Caco-2 (cell line): ENCODE data around the gene MYO19. TPM values are rescaled to one million over a fixed set of nuclear protein-coding genes. Genes with fewer than 3 reads are reported as not detected.
A peak's percentile ranks its signal among the peaks of the same experiment; 100 is the strongest.

ENCODE experiments used
- BruUV-seq: library from RNA; stranded (reverse); fragments of 400-500 nt; replicated peaks from 2 replicates; lab custom pipeline; 2021; lab: Mats Ljungman, UMichigan
- CTCF ChIA-PET: fragments of 300-600 bp; sonication (Branson Sonifier 250); formaldehyde crosslinking; loops from one replicate; lab custom pipeline; 2022; ENCODE audit warnings: antibody characterized with exemption; lab: Charles Lee
- POLR2A ChIA-PET: fragments of 300-600 bp; sonication (Branson Sonifier 250); formaldehyde crosslinking; loops from one replicate; lab custom pipeline; 2022; ENCODE audit warnings: antibody characterized with exemption; lab: Charles Lee
- DNase-seq, 2 experiments: peaks; one replicate each; pipeline versions ENCODE4 v3.0.0 to v3.0.0-alpha.2; 2020 to 2022
- H3K27me3 ChIP-seq: replicated peaks from 2 replicates; pipeline ENCODE4 v1.6.0; 2011; ENCODE audit warnings: low read length; ENCODE audit not compliant: control insufficient read depth, insufficient read depth
- H3K36me3 ChIP-seq: 2 replicates; pipeline ENCODE4 v1.5.1; 2011; ENCODE audit warnings: low read length; ENCODE audit not compliant: control insufficient read depth, insufficient read depth
- H3K4me1 ChIP-seq: fragments of 250-450 bp; sonication (Bioruptor Pico); 2 replicates; pipeline ENCODE4 v1.5.1; 2020; ENCODE audit warnings: mild to moderate bottlenecking
- H3K4me3 ChIP-seq: 2 replicates; pipeline ENCODE4 v1.5.1; 2011; ENCODE audit warnings: low read depth, mild to moderate bottlenecking, control low read depth, low read length
- H3K9me3 ChIP-seq: fragments of 250-450 bp; sonication (Bioruptor Pico); 2 replicates; pipeline ENCODE4 v1.5.1; 2020; ENCODE audit warnings: mild to moderate bottlenecking, moderate library complexity
- H3K27ac Mint-ChIP-seq: one replicate; pipeline ENCODE4 v1.8.0; 2022; ENCODE audit warnings: mixed read lengths; ENCODE audit not compliant: unreplicated experiment
- H3K27me3 Mint-ChIP-seq: one replicate; pipeline ENCODE4 v1.8.0; 2022; ENCODE audit warnings: mixed read lengths; ENCODE audit not compliant: insufficient read depth, unreplicated experiment
- H3K36me3 Mint-ChIP-seq: one replicate; pipeline ENCODE4 v1.8.0; 2022; ENCODE audit warnings: mild to moderate bottlenecking, mixed read lengths; ENCODE audit not compliant: insufficient read depth, unreplicated experiment
- H3K4me1 Mint-ChIP-seq: one replicate; pipeline ENCODE4 v1.8.0; 2022; ENCODE audit warnings: low read depth, mixed read lengths; ENCODE audit not compliant: unreplicated experiment
- H3K4me3 Mint-ChIP-seq: one replicate; pipeline ENCODE4 v1.8.0; 2022; ENCODE audit warnings: mild to moderate bottlenecking, moderate library complexity, mixed read lengths; ENCODE audit not compliant: unreplicated experiment
- H3K9me3 Mint-ChIP-seq: one replicate; pipeline ENCODE4 v1.8.0; 2022; ENCODE audit warnings: mixed read lengths; ENCODE audit not compliant: unreplicated experiment
- intact Hi-C: fragments of 100-400 bp; cut with micrococcal nuclease; formaldehyde crosslinking; loops from one replicate; pipeline ENCODE4 v1.10.0; 2022; ENCODE audit not compliant: unreplicated experiment
- total RNA-seq: library from RNA; stranded (reverse); gene quantifications from 2 replicates; pipeline ENCODE4 v1.2.3, GENCODE V29; 2022
- TF ChIP-seq, protein P1 (sequence below), 2 experiments: fragments of 200-600 bp in 1 of 2; IDR thresholded peaks; 1 replicate in 1 of 2; 2 replicates in 1 of 2; pipeline versions ENCODE4 v1.5.1 to v1.8.0; 2011 to 2022; ENCODE audit warnings: antibody characterized with exemption in 1 of 2, control low read depth in 1 of 2, inconsistent platforms in 1 of 2, low read depth in 1 of 2, low read length in 1 of 2, mild to moderate bottlenecking in 1 of 2, moderate library complexity in 1 of 2; ENCODE audit not compliant: insufficient read depth in 1 of 2, severe bottlenecking in 1 of 2, unreplicated experiment in 1 of 2

Gene MYO19
- total RNA-seq, 1 experiment from 2014 or later, result 153 TPM

DNA sequence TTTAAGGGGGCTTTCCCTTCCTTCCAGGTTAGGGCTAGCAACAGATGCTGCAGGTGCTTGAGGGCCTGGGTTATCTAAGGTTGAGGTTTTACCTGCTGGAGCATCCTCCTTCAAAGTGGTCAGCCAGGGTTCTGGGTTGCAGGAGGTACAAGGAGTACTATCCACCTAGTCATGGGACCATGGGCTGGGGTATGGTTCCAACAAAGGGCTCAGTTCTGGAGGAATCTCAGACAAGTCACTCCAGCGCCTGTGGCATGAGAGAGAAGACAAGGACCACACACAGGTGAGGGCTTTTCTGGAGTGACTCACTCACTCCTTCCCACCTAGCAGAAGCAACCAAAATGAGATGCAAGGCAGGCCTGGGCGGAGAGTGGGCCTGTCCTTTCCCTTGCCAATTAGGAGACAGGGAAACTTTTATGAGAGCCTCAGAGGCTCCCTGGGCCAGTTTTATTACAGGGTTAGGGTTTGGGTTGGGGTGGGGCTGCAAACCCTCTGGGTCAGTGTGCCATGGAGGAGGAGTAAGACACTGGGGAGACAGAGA lies 2.2 kb downstream of the MYO19 start:
- Histone ChIP-seq H3K9me3 (no peaks in the 10 kb centered on the region), H3K4me3 (no peak overlapping the region), H3K4me1 (peaks cover 10% of the 10 kb centered on the region), H3K27me3 (no peaks in the 10 kb centered on the region), H3K36me3 (peaks cover 2% of the 10 kb centered on the region)
- no peak for DNase-seq
- TF ChIP-seq, protein P1, sequence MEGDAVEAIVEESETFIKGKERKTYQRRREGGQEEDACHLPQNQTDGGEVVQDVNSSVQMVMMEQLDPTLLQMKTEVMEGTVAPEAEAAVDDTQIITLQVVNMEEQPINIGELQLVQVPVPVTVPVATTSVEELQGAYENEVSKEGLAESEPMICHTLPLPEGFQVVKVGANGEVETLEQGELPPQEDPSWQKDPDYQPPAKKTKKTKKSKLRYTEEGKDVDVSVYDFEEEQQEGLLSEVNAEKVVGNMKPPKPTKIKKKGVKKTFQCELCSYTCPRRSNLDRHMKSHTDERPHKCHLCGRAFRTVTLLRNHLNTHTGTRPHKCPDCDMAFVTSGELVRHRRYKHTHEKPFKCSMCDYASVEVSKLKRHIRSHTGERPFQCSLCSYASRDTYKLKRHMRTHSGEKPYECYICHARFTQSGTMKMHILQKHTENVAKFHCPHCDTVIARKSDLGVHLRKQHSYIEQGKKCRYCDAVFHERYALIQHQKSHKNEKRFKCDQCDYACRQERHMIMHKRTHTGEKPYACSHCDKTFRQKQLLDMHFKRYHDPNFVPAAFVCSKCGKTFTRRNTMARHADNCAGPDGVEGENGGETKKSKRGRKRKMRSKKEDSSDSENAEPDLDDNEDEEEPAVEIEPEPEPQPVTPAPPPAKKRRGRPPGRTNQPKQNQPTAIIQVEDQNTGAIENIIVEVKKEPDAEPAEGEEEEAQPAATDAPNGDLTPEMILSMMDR (IDR thresholded peaks at IDR 0.05; ENCODE audit: insufficient read depth in 1 of 2, low read depth in 1 of 2, low read length in 1 of 2, severe bottlenecking in 1 of 2, unreplicated experiment in 1 of 2), result no peak
- Mint-ChIP-seq H3K9me3 (no peaks in the 10 kb centered on the region), H3K27me3 (no peaks in the 10 kb centered on the region), H3K27ac (peak overlapping the region; percentile 73), H3K4me1 (peaks cover 13% of the 10 kb centered on the region), H3K4me3 (peak overlapping the region; percentile 58), H3K36me3 (peaks cover 83% of the 10 kb centered on the region)
- POLR2A ChIA-PET, result interaction anchor here (0.5 kb wide), 1 partner anchor 114 kb away, joined by 3 read pairs; no protein-coding TSS in a partner anchor
- CTCF ChIA-PET, result no interaction called here
- intact Hi-C loops, result no loop called here
- BruUV-seq, result no TSS peak

DNA sequence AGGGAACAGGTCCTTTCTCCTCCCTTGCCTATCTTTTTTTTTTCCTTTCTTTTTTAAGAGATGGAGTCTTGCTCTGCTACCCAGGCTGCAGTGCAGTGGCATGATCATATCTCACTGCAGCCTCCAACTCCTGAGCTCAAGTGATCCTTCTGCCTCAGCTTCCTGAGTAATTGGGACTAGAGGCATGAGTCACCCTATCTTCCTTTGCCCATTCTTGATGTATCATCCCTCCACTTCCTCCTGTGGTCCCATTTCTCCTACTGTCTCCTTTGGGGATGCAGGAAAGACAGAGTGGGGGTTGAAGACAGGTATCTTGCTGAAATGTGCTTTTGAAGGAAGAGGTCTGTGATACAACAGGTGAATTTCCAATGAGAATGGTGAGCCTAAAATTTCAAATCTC lies 5.5 kb downstream of the MYO19 start:
- Mint-ChIP-seq H3K4me1 (peaks cover 13% of the 10 kb centered on the region), H3K9me3 (no peaks in the 10 kb centered on the region), H3K27me3 (no peaks in the 10 kb centered on the region), H3K36me3 (peaks cover 83% of the 10 kb centered on the region), H3K4me3 (no peak overlapping the region), H3K27ac (no peak overlapping the region)
- no peaks in the 10 kb centered on the region for H3K27me3 ChIP-seq
- intact Hi-C loops, result loop anchor here (10.0 kb wide), 1 partner anchor 934 kb away; no protein-coding TSS in a partner anchor
- POLR2A ChIA-PET, result no interaction called here
- peaks cover 10% of the 10 kb centered on the region for H3K4me1 ChIP-seq
- DNase-seq, result no peak
- TF ChIP-seq, protein P1 (IDR thresholded peaks at IDR 0.05; ENCODE audit: insufficient read depth in 1 of 2, low read depth in 1 of 2, low read length in 1 of 2, severe bottlenecking in 1 of 2, unreplicated experiment in 1 of 2), result no peak
- H3K36me3 ChIP-seq, result peaks cover 4% of the 10 kb centered on the region
- no TSS peak for BruUV-seq
- H3K4me3 ChIP-seq, result no peak overlapping the region
- no peaks in the 10 kb centered on the region for H3K9me3 ChIP-seq
- CTCF ChIA-PET, result no interaction called here

DNA sequence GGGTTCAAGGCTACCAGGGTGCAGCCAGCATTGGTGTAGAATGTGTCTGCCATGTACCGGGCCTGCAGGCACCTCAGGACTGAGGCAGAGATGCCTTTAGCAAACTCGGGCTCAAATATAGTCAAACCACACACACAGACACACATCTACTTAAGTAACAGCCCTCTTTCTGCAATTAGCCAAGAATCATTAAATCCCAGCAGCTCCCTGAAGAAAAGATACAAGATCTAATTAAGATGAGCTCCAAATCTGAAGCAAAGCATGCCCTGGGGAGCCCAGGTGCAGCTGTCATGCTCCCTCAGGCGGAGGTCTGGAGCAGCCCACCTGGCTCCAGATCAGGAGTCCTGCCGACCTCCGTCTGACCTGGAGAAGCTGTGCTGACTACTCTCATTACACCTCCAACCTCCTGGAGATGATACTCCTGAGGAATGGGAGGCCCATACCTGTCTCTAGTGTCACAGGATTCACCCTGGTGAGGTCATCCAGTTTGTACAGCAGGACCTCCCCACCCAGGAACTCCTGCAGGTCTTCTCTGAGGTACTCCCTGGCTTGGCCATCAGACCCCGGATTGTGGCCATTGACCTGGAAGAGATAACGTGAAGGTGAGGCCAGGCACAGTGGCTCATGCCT lies 6.9 kb downstream of the MYO19 start:
- TF ChIP-seq, protein P1 (IDR thresholded peaks at IDR 0.05; ENCODE audit: insufficient read depth in 1 of 2, low read depth in 1 of 2, low read length in 1 of 2, severe bottlenecking in 1 of 2, unreplicated experiment in 1 of 2), result no peak
- Histone ChIP-seq H3K4me1 (no peaks in the 10 kb centered on the region), H3K4me3 (no peak overlapping the region), H3K9me3 (no peaks in the 10 kb centered on the region), H3K36me3 (peaks cover 4% of the 10 kb centered on the region), H3K27me3 (no peaks in the 10 kb centered on the region)
- no peak overlapping the region for H3K4me3 Mint-ChIP-seq
- H3K27me3 Mint-ChIP-seq, result no peaks in the 10 kb centered on the region
- DNase-seq, result no peak
- ChIA-PET CTCF (no interaction called here), POLR2A (no interaction called here)
- H3K27ac Mint-ChIP-seq, result no peak overlapping the region
- intact Hi-C loops, result loop anchor here (10.0 kb wide), 1 partner anchor 933 kb away; no protein-coding TSS in a partner anchor
- H3K36me3 Mint-ChIP-seq, result peaks cover 83% of the 10 kb centered on the region
- peaks cover 7% of the 10 kb centered on the region for H3K4me1 Mint-ChIP-seq
- no TSS peak for BruUV-seq
- H3K9me3 Mint-ChIP-seq, result no peaks in the 10 kb centered on the region
